ENCODE results near the gene USP36.

USP36 gene

GRCh38 chr17:78855561-78856165 is 15.0 kb upstream of the USP36 start:
- Mint-ChIP-seq H3K4me3 (no peak overlapping the region), H3K9me3 (no peaks in the 10 kb centered on the region), H3K27ac (no peak overlapping the region), H3K4me1 (no peaks in the 10 kb centered on the region), H3K36me3 (no peaks in the 10 kb centered on the region)
- DNase-seq (ENCODE audit: low spot score in 2 of 2) (no peak), ATAC-seq (no peak)

- Mint-ChIP-seq H3K9me3 (no peaks in the 10 kb centered on the region), H3K36me3 (no peaks in the 10 kb centered on the region), H3K4me3 (no peak overlapping the region), H3K27ac (no peak overlapping the region), H3K4me1 (no peaks in the 10 kb centered on the region)
- DNase-seq (ENCODE audit: low spot score in 2 of 2), result no peak
- ATAC-seq, result no peak
Measured at GRCh38 chr17:78854508-78854907, 13.9 kb upstream of the USP36 start.

GRCh38 chr17:78853926-78854394 is 13.3 kb upstream of the USP36 start:
- DNase-seq (ENCODE audit: low spot score in 2 of 2) (no peak), ATAC-seq (no peak)
- Mint-ChIP-seq H3K9me3 (no peaks in the 10 kb centered on the region), H3K4me1 (no peaks in the 10 kb centered on the region), H3K27ac (no peak overlapping the region), H3K4me3 (no peak overlapping the region), H3K36me3 (no peaks in the 10 kb centered on the region)

GRCh38 chr17:78852709-78853121 is 12.1 kb upstream of the USP36 start:
- Mint-ChIP-seq H3K4me1 (no peaks in the 10 kb centered on the region), H3K9me3 (no peaks in the 10 kb centered on the region)

GRCh38 chr17:78849026-78849425 is 8.4 kb upstream of the USP36 start:
- no peak overlapping the region for H3K4me3 Mint-ChIP-seq
- no peaks in the 10 kb centered on the region for H3K9me3 Mint-ChIP-seq
- H3K4me1 Mint-ChIP-seq, result peaks cover 8% of the 10 kb centered on the region
- no peaks in the 10 kb centered on the region for H3K36me3 Mint-ChIP-seq
- ATAC-seq (no peak), DNase-seq (ENCODE audit: low spot score in 2 of 2) (no peak)
- H3K27ac Mint-ChIP-seq, result no peak overlapping the region

More at GRCh38 chr17:78852709-78853121, 12.1 kb upstream of the USP36 start:
- DNase-seq (ENCODE audit: low spot score in 2 of 2) (no peak), ATAC-seq (no peak)
- H3K36me3 Mint-ChIP-seq, result no peaks in the 10 kb centered on the region
- H3K4me3 Mint-ChIP-seq, result no peak overlapping the region
- no peak overlapping the region for H3K27ac Mint-ChIP-seq

GRCh38 chr17:78847052-78847451 is 6.4 kb upstream of the USP36 start:
- DNase-seq (ENCODE audit: low spot score in 2 of 2), result no peak
- no peaks in the 10 kb centered on the region for H3K9me3 Mint-ChIP-seq
- no peak overlapping the region for H3K4me3 Mint-ChIP-seq
- H3K4me1 Mint-ChIP-seq, result peaks cover 14% of the 10 kb centered on the region
- no peaks in the 10 kb centered on the region for H3K36me3 Mint-ChIP-seq
- no peak for ATAC-seq
- H3K27ac Mint-ChIP-seq, result no peak overlapping the region

- H3K4me3 Mint-ChIP-seq, result no peak overlapping the region
- ATAC-seq (no peak), DNase-seq (ENCODE audit: low spot score in 2 of 2) (no peak)
- H3K27ac Mint-ChIP-seq, result peak overlapping the region; percentile 8
- H3K9me3 Mint-ChIP-seq, result no peaks in the 10 kb centered on the region
- H3K4me1 Mint-ChIP-seq, result peaks cover 19% of the 10 kb centered on the region
- peaks cover 13% of the 10 kb centered on the region for H3K36me3 Mint-ChIP-seq
Measured at GRCh38 chr17:78844301-78845005, 3.8 kb upstream of the USP36 start.

GRCh38 chr17:78842881-78843565 is 2.4 kb upstream of the USP36 start:
- ATAC-seq (no peak), DNase-seq (ENCODE audit: low spot score in 2 of 2) (peak; percentile 29 to 73)
- peaks cover 33% of the 10 kb centered on the region for H3K4me1 Mint-ChIP-seq
- H3K36me3 Mint-ChIP-seq, result peaks cover 27% of the 10 kb centered on the region
- H3K4me3 Mint-ChIP-seq, result no peak overlapping the region
- H3K27ac Mint-ChIP-seq, result no peak overlapping the region
- no peaks in the 10 kb centered on the region for H3K9me3 Mint-ChIP-seq

GRCh38 chr17:78840530-78840779 is 159 bp downstream of the USP36 start:
- no peak for DNase-seq (ENCODE audit: low spot score in 2 of 2)
- no peaks in the 10 kb centered on the region for H3K9me3 Mint-ChIP-seq
- H3K36me3 Mint-ChIP-seq, result peaks cover 53% of the 10 kb centered on the region
- ATAC-seq, result no peak
- peaks cover 55% of the 10 kb centered on the region for H3K4me1 Mint-ChIP-seq
- H3K27ac Mint-ChIP-seq, result peak overlapping the region; percentile 91
- peak overlapping the region; percentile 82 for H3K4me3 Mint-ChIP-seq

GRCh38 chr17:78839762-78840529 is 668 bp downstream of the USP36 start:
- H3K36me3 Mint-ChIP-seq, result peaks cover 58% of the 10 kb centered on the region
- H3K4me3 Mint-ChIP-seq, result peak overlapping the region; percentile 82
- H3K9me3 Mint-ChIP-seq, result no peaks in the 10 kb centered on the region
- DNase-seq (ENCODE audit: low spot score in 2 of 2), result peak; percentile 42 to 60
- peak; percentile 50 for ATAC-seq
- peaks cover 55% of the 10 kb centered on the region for H3K4me1 Mint-ChIP-seq
- H3K27ac Mint-ChIP-seq, result peak overlapping the region; percentile 91

- H3K4me1 Mint-ChIP-seq, result peaks cover 50% of the 10 kb centered on the region
- H3K4me3 Mint-ChIP-seq, result peak overlapping the region; percentile 82
- DNase-seq (ENCODE audit: low spot score in 2 of 2), result no peak
- peaks cover 65% of the 10 kb centered on the region for H3K36me3 Mint-ChIP-seq
- no peaks in the 10 kb centered on the region for H3K9me3 Mint-ChIP-seq
- ATAC-seq, result no peak
- peak overlapping the region; percentile 91 for H3K27ac Mint-ChIP-seq
Measured at GRCh38 chr17:78839235-78839761, 1.3 kb downstream of the USP36 start.

- Mint-ChIP-seq H3K9me3 (no peaks in the 10 kb centered on the region), H3K27ac (peak overlapping the region; percentile 91), H3K36me3 (peaks cover 72% of the 10 kb centered on the region), H3K4me3 (peak overlapping the region; percentile 82), H3K4me1 (peaks cover 45% of the 10 kb centered on the region)
- DNase-seq (ENCODE audit: low spot score in 2 of 2) (no peak), ATAC-seq (no peak)
Measured at GRCh38 chr17:78838574-78839005, 2.0 kb downstream of the USP36 start.

- peaks cover 92% of the 10 kb centered on the region for H3K36me3 Mint-ChIP-seq
- H3K4me3 Mint-ChIP-seq, result no peak overlapping the region
- H3K4me1 Mint-ChIP-seq, result peaks cover 49% of the 10 kb centered on the region
- no peak for ATAC-seq
- DNase-seq (ENCODE audit: low spot score in 2 of 2), result no peak
- peak overlapping the region; percentile 41 for H3K27ac Mint-ChIP-seq
- H3K9me3 Mint-ChIP-seq, result no peaks in the 10 kb centered on the region
Measured at GRCh38 chr17:78836420-78837021, 4.1 kb downstream of the USP36 start.

- ATAC-seq, result no peak
- DNase-seq (ENCODE audit: low spot score in 2 of 2), result no peak
- no peak overlapping the region for H3K27ac Mint-ChIP-seq
- H3K4me1 Mint-ChIP-seq, result peaks cover 55% of the 10 kb centered on the region
- no peak overlapping the region for H3K4me3 Mint-ChIP-seq
- no peaks in the 10 kb centered on the region for H3K9me3 Mint-ChIP-seq
- H3K36me3 Mint-ChIP-seq, result peaks cover 100% of the 10 kb centered on the region
Measured at GRCh38 chr17:78834571-78834970, 6.0 kb downstream of the USP36 start.

GRCh38 chr17:78832541-78832810 is 8.1 kb downstream of the USP36 start:
- H3K9me3 Mint-ChIP-seq, result no peaks in the 10 kb centered on the region
- ATAC-seq, result no peak
- DNase-seq (ENCODE audit: low spot score in 2 of 2), result no peak
- no peak overlapping the region for H3K27ac Mint-ChIP-seq
- no peak overlapping the region for H3K4me3 Mint-ChIP-seq
- H3K4me1 Mint-ChIP-seq, result peaks cover 40% of the 10 kb centered on the region
- H3K36me3 Mint-ChIP-seq, result peaks cover 100% of the 10 kb centered on the region
